ENCODE data around the gene WDR33.

Gene WDR33

GRCh38 chr2:127656569-127657231, 154.3 kb downstream of the WDR33 start:
- Histone ChIP-seq H3K27ac (ENCODE audit: extremely low read depth, low read depth, low read length) (no peak overlapping the region), H3K9me3 (ENCODE audit: control insufficient read depth, insufficient read depth, low read depth, low read length) (no peaks in the 10 kb centered on the region), H3K4me3 (ENCODE audit: low read depth, low read length) (no peak overlapping the region), H3K36me3 (ENCODE audit: control insufficient read depth in 2 of 2, insufficient read depth in 1 of 2, low read length in 2 of 2) (no peaks in the 10 kb centered on the region), H3K4me1 (ENCODE audit: control insufficient read depth, insufficient read depth, low read length) (no peaks in the 10 kb centered on the region)
- TF ChIP-seq ZNF266 (tag by site-specific recombination; IDR thresholded peaks at IDR 0.05; ENCODE audit: low read depth) (no peak), KLF10 (tag by site-specific recombination; IDR thresholded peaks at IDR 0.05) (no peak), RBAK (tag by site-specific recombination; IDR thresholded peaks at IDR 0.05) (no peak)
- ChIA-PET POLR2A (interaction anchor here (0.6 kb wide), 1 partner anchor 139 kb away, joined by 6 read pairs; no protein-coding TSS in a partner anchor), CTCF (no interaction called here)

GRCh38 chr2:127655209-127656073, 155.5 kb downstream of the WDR33 start:
- Histone ChIP-seq H3K4me3 (ENCODE audit: low read depth, low read length) (no peak overlapping the region), H3K27ac (ENCODE audit: extremely low read depth, low read depth, low read length) (no peak overlapping the region), H3K9me3 (ENCODE audit: control insufficient read depth, insufficient read depth, low read depth, low read length) (no peaks in the 10 kb centered on the region), H3K36me3 (ENCODE audit: control insufficient read depth in 2 of 2, insufficient read depth in 1 of 2, low read length in 2 of 2) (no peaks in the 10 kb centered on the region), H3K4me1 (ENCODE audit: control insufficient read depth, insufficient read depth, low read length) (no peaks in the 10 kb centered on the region)
- CTCF ChIA-PET = interaction anchor here (0.6 to 4.3 kb wide), 2 partner anchors 55 to 64 kb away, joined by 3 to 37 read pairs; no protein-coding TSS in a partner anchor
- TF ChIP-seq ZNF157 (tag by site-specific recombination; IDR thresholded peaks at IDR 0.05) = no peak
- TF ChIP-seq ZNF350 (tag by site-specific recombination; IDR thresholded peaks at IDR 0.05) = no peak
- no peak for TF ChIP-seq ZNF140 (tag by site-specific recombination; IDR thresholded peaks at IDR 0.05)
- no peak for TF ChIP-seq ZNF423 (tag by site-specific recombination; IDR thresholded peaks at IDR 0.05)
- no peak for TF ChIP-seq EGR2 (tag by site-specific recombination; IDR thresholded peaks at IDR 0.05; ENCODE audit: low read depth)
- TF ChIP-seq ZBTB1 (tag by site-specific recombination; IDR thresholded peaks at IDR 0.05) = no peak
- no peak for TF ChIP-seq ZNF488 (tag by site-specific recombination; IDR thresholded peaks at IDR 0.05)
- POLR2A ChIA-PET = interaction anchor here (0.7 to 2.0 kb wide), 2 partner anchors 11 to 64 kb away, joined by 4 read pairs; no protein-coding TSS in a partner anchor

GRCh38 chr2:127654838-127655175, 156.2 kb downstream of the WDR33 start:
- Histone ChIP-seq H3K27ac (ENCODE audit: extremely low read depth, low read depth, low read length) (no peak overlapping the region), H3K9me3 (ENCODE audit: control insufficient read depth, insufficient read depth, low read depth, low read length) (no peaks in the 10 kb centered on the region), H3K4me1 (ENCODE audit: control insufficient read depth, insufficient read depth, low read length) (no peaks in the 10 kb centered on the region), H3K4me3 (ENCODE audit: low read depth, low read length) (no peak overlapping the region), H3K36me3 (ENCODE audit: control insufficient read depth in 2 of 2, insufficient read depth in 1 of 2, low read length in 2 of 2) (no peaks in the 10 kb centered on the region)
- CTCF ChIA-PET = interaction anchor here (4.3 kb wide), 1 partner anchor 64 kb away, joined by 37 read pairs; no protein-coding TSS in a partner anchor
- POLR2A ChIA-PET = interaction anchor here (2.0 kb wide), 1 partner anchor 63 kb away, joined by 4 read pairs; no protein-coding TSS in a partner anchor
- no peak for TF ChIP-seq ZNF488 (tag by site-specific recombination; IDR thresholded peaks at IDR 0.05)
- no peak for TF ChIP-seq INSM2 (tag by site-specific recombination; IDR thresholded peaks at IDR 0.05)
- TF ChIP-seq TCF7L2 (IDR thresholded peaks at IDR 0.05; ENCODE audit: borderline replicate concordance, low read depth, low read length) = no peak
- TF ChIP-seq ZNF18 (tag by site-specific recombination; IDR thresholded peaks at IDR 0.05) = no peak
- TF ChIP-seq ZBTB7A (tag by site-specific recombination; IDR thresholded peaks at IDR 0.05; ENCODE audit: low read depth) = no peak
- no peak for TF ChIP-seq ZBTB8A (tag by site-specific recombination; IDR thresholded peaks at IDR 0.05)
- TF ChIP-seq ZNF416 (tag by site-specific recombination; IDR thresholded peaks at IDR 0.05) = no peak
- TF ChIP-seq SP3 (tag by site-specific recombination; IDR thresholded peaks at IDR 0.05) = no peak
- TF ChIP-seq SALL2 (tag by site-specific recombination; IDR thresholded peaks at IDR 0.05; ENCODE audit: borderline replicate concordance) = no peak
- no peak for TF ChIP-seq BCL6B (tag by site-specific recombination; IDR thresholded peaks at IDR 0.05)
- no peak for TF ChIP-seq ZEB2 (tag by site-specific recombination; IDR thresholded peaks at IDR 0.05)
- no peak for TF ChIP-seq ZNF280C (tag by site-specific recombination; IDR thresholded peaks at IDR 0.05)

Data from HEK293 (cell line).